GM19035 (cell line): ENCODE data around the gene SLC25A45.
"Not testable (repeated sequence)": the region's sequence is repeated elsewhere in the genome, so short reads cannot be mapped to it uniquely, and the experiment has no call there.

ENCODE experiments used
- ATAC-seq: cut with Tn5 transposase; IDR thresholded peaks from one replicate; pipeline ENCODE4 v1.9.1; 2021; ENCODE audit not compliant: unreplicated experiment

SLC25A45 gene

GRCh38 chr11:65363770-65364169 lies 18.7 kb downstream of the SLC25A45 start:
- no peak for ATAC-seq

DNA sequence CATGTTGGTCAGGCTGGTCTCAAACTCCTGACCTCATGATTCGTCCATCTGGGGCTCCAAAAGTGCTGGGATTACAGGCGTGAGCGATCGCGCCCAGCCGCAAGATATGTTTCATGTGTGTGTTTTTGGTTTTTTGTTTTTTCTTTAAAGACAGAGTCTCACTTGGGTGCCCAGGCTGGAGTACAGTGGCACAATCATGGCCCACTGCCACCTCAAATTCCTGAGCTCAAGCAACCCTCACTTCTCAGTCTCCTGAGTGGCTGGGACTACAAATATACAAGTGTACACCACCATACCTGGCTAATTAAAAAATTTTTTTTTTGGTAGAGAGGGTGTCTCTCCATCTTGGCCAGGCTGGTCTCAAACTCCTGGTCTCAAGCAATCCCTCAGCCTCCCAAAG lies 19.5 kb downstream of the SLC25A45 start:
- no peak for ATAC-seq

- ATAC-seq = no peak
Observed at GRCh38 chr11:65362320-65362931, 20.0 kb downstream of the SLC25A45 start.

DNA sequence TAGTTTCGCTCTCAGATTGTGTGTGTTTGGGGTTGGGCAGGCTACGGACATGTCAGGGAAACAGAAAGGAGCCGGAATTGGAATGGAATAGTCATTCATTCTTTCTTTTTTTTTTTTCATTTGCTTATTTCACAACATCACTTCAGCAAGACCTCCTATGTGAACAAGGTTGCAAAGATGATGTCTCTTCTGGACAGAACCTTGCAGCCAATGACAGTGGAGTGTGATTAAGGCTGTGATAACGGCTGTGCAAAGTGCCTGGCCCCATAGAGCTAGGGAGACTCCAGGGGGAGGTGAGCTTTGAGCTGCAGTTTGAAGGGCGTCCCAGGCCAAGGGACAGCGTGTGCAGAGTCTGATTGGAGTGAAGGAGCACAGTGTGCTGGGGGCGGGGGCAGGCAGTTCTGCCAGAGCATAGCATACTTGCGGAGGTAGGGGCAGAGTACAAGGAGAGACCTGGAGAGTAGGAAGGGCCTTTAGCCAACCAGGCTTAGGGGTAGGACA lies 24.5 kb downstream of the SLC25A45 start:
- ATAC-seq = no peak

- no peak for ATAC-seq
Observed at GRCh38 chr11:65356394-65356972, 26.0 kb downstream of the SLC25A45 start.

- ATAC-seq = no peak
Observed at GRCh38 chr11:65355776-65356393, 26.6 kb downstream of the SLC25A45 start.

DNA sequence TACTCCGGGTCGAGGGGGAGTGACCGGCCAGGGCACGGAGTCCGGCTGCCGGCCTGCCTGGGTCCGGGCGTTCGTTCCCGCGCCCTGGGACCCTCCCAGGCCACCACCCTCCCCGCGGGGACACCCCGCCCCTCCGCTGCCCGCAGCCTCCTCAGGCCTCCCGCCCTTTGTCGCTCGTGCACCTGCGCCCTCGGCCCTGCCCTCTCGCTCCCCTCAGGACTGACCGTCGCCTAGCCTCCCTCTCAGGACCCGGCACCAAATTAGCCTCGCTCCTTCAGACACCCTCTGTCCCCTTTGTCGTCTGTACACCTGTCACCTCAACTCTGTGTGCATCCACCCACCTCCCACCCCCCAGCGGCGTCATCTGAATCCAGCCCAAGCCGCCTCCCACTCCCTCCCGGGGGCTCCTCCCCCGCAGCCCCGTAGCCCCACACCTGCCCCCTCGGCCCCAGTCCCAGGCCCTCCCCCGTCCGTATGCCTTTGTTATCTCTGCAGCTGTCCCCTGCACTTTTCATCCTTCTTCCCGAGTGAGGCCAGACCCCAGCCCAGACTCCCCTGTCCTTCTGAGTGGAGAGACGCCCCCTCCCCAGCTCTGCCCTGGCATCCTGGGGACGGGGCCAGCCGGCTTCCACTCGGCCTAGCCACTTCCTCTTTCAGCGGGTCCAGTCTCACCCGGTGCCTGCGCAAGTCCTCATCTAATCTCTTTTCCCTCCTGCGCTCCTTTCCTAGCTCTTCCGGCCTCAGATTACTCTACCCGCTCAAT lies 27.3 kb downstream of the SLC25A45 start:
- ATAC-seq = peak; percentile 30

GRCh38 chr11:65354265-65355012 lies 28.0 kb downstream of the SLC25A45 start, which contains the start of gene TIGD3:
Gene TIGD3, plus strand, starts transcription at chr11:65354751. Its CDS starts 1,058 bp downstream, at chr11:65355809.
- ATAC-seq = peak; percentile 86

DNA sequence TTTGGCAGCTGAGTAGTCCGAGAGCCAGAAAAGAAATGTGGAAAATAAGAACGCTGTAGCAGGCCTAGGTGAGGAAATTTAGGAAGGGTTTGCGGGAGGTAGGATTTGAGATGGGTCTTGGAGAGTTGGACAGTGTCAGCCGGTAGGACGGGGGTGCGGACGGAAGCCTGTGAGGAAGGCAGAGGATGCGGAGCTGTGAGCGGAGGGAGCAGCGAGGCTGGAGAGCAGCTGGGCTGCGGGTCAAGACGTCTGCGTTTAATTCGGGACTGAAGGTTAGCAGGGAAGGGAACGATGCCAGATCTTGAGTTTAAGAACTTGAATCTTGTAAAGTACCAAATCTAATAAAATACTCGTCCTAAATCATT lies 28.6 kb downstream of the SLC25A45 start:
- ATAC-seq = no peak

GRCh38 chr11:65353376-65353775 lies 29.1 kb downstream of the SLC25A45 start:
- ATAC-seq = no peak

DNA sequence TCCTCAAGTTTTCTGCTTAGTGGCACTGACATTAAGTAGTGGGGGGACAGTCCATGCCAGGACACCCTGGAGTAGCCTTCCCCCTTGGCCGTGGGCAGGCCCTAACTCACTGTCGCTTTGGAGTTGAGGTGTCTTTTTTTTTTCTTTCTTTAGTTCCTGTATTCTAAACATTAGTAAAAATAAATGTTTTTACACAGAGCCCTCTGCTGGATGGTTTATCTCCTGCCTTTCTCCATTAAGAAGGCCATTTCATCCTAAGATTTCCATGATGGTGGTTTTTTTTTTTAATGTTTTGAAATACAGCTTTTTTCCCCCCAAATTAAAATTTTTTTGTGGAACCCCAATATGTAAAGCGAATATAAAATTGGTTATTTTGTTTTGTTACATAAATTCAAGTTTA lies 29.7 kb downstream of the SLC25A45 start:
- no peak for ATAC-seq

DNA sequence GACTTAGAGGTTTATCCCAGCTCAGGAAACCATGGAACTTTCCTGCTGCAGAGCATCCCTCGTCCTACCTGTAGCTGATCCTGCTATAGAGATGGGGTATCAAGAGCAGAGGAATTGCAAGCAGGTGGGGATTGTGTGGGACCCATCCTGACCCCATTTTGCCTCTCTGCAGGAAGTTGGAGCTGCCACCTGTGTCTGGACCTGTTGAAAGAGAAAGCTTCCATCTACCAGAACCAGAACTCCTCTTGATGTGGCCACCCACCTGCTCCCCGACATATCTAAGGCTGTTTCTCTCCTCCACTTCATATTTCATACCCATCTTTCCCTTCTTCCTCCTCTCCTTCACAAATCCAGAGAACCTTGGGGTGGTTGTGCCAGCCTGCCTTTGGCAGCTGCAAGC lies 30.9 kb downstream of the SLC25A45 start:
- ATAC-seq = no peak

DNA sequence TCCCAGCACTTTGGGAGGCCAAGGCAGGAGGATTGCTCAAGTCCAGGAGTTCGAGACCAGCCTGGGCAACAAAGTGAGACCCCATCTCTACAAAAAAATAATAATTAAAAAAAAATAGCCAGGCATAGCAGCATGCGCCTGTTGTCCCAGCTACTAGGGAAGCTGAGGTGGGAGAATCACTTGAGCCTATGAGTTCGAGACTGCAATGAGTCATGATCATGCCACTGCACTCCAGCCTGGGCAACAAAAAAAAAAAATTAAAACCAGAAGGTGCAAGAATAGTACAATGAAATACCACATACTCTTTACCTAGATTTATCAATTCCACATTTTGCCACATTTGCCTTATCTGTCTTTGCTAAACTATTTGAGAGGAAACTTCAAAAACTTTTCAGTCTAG lies 40.6 kb downstream of the SLC25A45 start:
- no peak for ATAC-seq

- no peak for ATAC-seq
Observed at GRCh38 chr11:65340226-65340625, 42.2 kb downstream of the SLC25A45 start.

- ATAC-seq = no peak
Observed at GRCh38 chr11:65338676-65339075, 43.8 kb downstream of the SLC25A45 start.

GRCh38 chr11:65334696-65335295 lies 47.6 kb downstream of the SLC25A45 start:
- ATAC-seq = no peak

DNA sequence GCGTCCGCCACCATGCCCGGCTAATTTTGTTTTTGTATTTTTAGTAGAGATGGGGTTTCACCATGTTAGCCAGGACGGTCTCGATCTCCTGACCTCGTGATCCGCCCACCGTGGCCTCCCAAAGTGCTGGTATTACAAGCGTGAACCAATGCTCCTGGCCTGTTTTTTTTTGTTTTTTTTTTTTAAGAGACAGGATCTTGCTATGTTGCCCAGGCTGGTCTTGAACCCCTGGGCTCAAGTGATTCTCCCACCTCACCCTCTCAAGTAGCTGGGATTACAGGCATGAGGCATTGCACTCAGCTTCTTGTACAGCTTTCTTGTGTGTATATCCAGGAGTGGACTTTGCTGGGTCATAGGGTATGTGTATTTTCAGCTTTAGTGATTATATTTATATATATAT lies 49.9 kb downstream of the SLC25A45 start:
- ATAC-seq = not testable (repeated sequence)

DNA sequence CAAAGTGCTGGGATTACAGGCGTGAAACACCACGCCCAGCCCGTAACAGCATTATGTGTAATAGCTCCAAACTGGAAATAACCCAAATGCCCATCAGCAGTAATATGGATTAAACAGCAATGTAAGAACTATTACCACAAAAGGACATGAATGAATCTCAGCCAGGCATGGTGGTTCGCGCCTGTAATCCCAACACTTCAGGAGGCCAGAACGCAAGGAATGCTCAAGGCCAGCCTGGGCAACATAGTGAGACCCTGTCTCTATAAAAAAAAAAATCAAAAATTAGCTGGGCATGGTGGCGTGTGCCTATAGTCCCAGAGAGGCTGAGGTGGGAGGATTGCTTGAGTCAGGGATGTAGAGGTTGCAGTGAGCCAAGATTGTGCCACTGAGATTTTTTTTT lies 51.9 kb downstream of the SLC25A45 start:
- no peak for ATAC-seq

GRCh38 chr11:65329944-65330403 lies 52.5 kb downstream of the SLC25A45 start:
- no peak for ATAC-seq

GRCh38 chr11:65329478-65329877 lies 53.0 kb downstream of the SLC25A45 start:
- ATAC-seq = no peak
